22Rv1 (cell line): ENCODE data around the gene CHST15.

Experiments
- CTCF ChIP-seq: fragments of 450-650 bp; IDR thresholded peaks from 2 replicates; pipeline ENCODE4 v1.5.1; 2017; ENCODE audit warnings: mild to moderate bottlenecking
- ZFX ChIP-seq: fragments of 450-650 bp; IDR thresholded peaks from 2 replicates; pipeline ENCODE4 v1.6.1; 2017; ENCODE audit warnings: antibody characterized with exemption, borderline replicate concordance

GRCh38 chr10:124045276-124045675 lies 48.1 kb downstream of the CHST15 start:
- TF ChIP-seq CTCF: no peak
- no peak for TF ChIP-seq ZFX
